Stimulated activated CD8-positive, alpha-beta memory T cell treated with anti-CD3 and anti-CD28 coated beads, Interleukin-4, amount 100 ng/mL, for 4 hours (primary cell): ENCODE measurements around the gene NUDT9.

ENCODE experiments used
- DNase-seq, 2 donors: peaks; one replicate each; pipeline ENCODE4 v3.0.0-alpha.2; 2020; ENCODE audit warnings: low read depth in 2 of 2, low spot score in 1 of 2

Gene NUDT9

DNA sequence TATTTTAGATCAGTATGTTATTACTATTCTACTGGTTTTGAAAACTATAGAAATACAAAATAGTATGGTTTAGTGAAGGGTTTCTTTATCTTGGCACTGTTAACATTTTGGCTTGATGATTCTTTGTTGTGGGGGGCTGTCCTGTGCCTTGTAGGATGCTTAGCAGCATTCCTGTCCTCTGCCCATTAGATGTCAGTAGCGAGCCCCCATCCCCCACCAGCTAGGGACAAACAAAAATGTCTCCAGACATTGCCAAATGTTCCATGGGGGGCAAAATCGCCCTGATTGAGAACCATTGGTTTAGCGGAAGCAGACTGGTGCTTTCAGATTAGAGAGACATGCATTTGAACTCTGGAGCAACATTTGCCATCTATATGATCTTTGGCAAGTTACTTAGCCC is 83.5 kb downstream of the NUDT9 start:
- DNase-seq, result no peak

DNA sequence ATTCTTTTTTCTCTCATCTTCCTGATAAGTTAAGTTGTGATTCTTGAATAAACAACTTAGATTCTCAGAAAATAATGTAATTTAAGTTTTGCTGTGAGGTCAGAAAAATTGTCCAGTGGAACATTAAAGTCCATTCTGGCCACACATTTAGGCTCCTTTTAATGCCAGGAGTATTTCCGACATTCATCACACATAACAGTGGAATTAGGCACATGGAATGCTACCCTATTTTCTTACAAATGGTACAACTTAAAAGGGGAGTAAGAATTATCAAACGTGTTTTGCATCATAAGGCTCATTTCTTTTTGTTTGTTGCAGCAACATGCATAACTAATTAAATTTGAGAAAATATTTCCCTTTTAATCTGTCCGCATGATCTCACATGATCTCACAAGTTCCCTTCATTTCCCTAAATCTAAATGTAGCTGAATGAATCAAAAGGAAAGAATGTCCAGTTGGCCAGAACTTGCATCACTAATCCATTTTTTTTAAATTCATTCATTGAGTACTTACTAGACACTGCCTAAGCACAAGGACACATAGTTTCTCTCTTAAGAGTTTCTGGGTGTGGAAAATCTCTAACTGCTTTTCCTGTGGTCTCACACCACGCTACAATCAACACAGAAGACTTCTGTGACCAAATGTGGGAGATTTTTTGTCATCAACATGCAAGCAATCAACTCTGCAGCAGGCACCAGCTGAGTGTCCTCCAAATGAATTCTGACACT is 84.8 kb downstream of the NUDT9 start:
- DNase-seq, result no peak
